H1 (cell line): ENCODE data around the gene FIGNL2. TPM values are rescaled to one million over a fixed set of nuclear protein-coding genes. Genes with fewer than 3 reads are reported as not detected.

Experiments used
- CTCF ChIA-PET: fragments of 300-600 bp; sonication (Branson Sonifier 250); formaldehyde crosslinking; loops from one replicate; lab custom pipeline; 2021; ENCODE audit not compliant: partially characterized antibody; lab: Charles Lee
- POLR2A ChIA-PET: fragments of 300-600 bp; sonication (Branson Sonifier 250); formaldehyde crosslinking; loops from one replicate; lab custom pipeline; 2021; ENCODE audit warnings: inconsistent platforms; ENCODE audit not compliant: partially characterized antibody; lab: Charles Lee
- DNase-seq, 2 experiments: peaks; one replicate each; pipeline versions ENCODE4 v3.0.0 to v3.0.0-alpha.2; 2010 to 2022; ENCODE audit warnings: low spot score in 2 of 2, low read depth in 1 of 2, mixed read lengths in 1 of 2
- FAIRE-seq: peaks from 2 replicates; lab custom pipeline; 2011; peaks lifted over from hg19 to GRCh38; lab: Jason Lieb, UNC
- H2AFZ ChIP-seq: 2 replicates; pipeline ENCODE4 v1.8.1; 2012; ENCODE audit warnings: low read length, inconsistent platforms
- H2AK5ac ChIP-seq: 2 replicates; pipeline ENCODE4 v1.6.1; 2013; ENCODE audit warnings: low read depth, low read length
- H2BK120ac ChIP-seq: replicated peaks from 2 replicates; pipeline ENCODE3; 2013; ENCODE audit warnings: low read depth, low read length, inconsistent platforms
- H2BK12ac ChIP-seq: 2 replicates; pipeline ENCODE4 v1.6.1; 2013; ENCODE audit warnings: low read depth, low read length
- H2BK15ac ChIP-seq: 2 replicates; pipeline ENCODE4 v1.6.1; 2013; ENCODE audit warnings: low read length
- H2BK20ac ChIP-seq: 2 replicates; pipeline ENCODE4 v1.6.1; 2013; ENCODE audit warnings: low read length
- H2BK5ac ChIP-seq: 2 replicates; pipeline ENCODE4 v1.6.1; 2013; ENCODE audit warnings: low read depth, low read length
- H3K14ac ChIP-seq: 2 replicates; pipeline ENCODE4 v1.6.1; 2013; ENCODE audit warnings: inconsistent platforms; ENCODE audit not compliant: insufficient read length
- H3K18ac ChIP-seq: 2 replicates; pipeline ENCODE4 v1.6.1; 2013; ENCODE audit warnings: low read length; ENCODE audit errors: extremely low read depth
- H3K23ac ChIP-seq: 2 replicates; pipeline ENCODE4 v1.6.1; 2013; ENCODE audit warnings: inconsistent platforms; ENCODE audit not compliant: insufficient read length
- H3K23me2 ChIP-seq: 2 replicates; pipeline ENCODE4 v1.6.1; 2013; ENCODE audit warnings: low read depth, low read length
- H3K27ac ChIP-seq: 2 replicates; pipeline ENCODE4 v1.6.1; 2011; ENCODE audit warnings: low read depth, low read length, inconsistent platforms
- H3K27me3 ChIP-seq, 4 experiments: replicated peaks in 1 of 4; 1 replicate in 1 of 4; 2 replicates in 3 of 4; pipeline versions ENCODE4 v1.6.1 to v1.8.1; 2011 to 2013; ENCODE audit warnings: low read length in 3 of 4, mild to moderate bottlenecking in 3 of 4, inconsistent platforms in 2 of 4, mixed read lengths in 2 of 4, moderate library complexity in 1 of 4; ENCODE audit not compliant: control insufficient read depth in 3 of 4, insufficient read depth in 3 of 4; ENCODE audit errors: extremely low read depth in 1 of 4
- H3K36me3 ChIP-seq, 4 experiments: 2 replicates each; pipeline versions ENCODE4 v1.6.1 to v1.8.1; 2011 to 2013; ENCODE audit warnings: mild to moderate bottlenecking in 4 of 4, low read length in 3 of 4, moderate library complexity in 2 of 4, control low read depth in 1 of 4, inconsistent platforms in 1 of 4; ENCODE audit not compliant: insufficient read depth in 4 of 4, control insufficient read depth in 2 of 4
- H3K4ac ChIP-seq: replicated peaks from 2 replicates; pipeline ENCODE3; 2013; ENCODE audit warnings: low read length, low read depth, mixed read lengths, inconsistent platforms; ENCODE audit not compliant: insufficient read length
- H3K4me1 ChIP-seq, 4 experiments: replicated peaks in 1 of 4; 1 replicate in 1 of 4; 2 replicates in 3 of 4; pipeline versions ENCODE4 v1.6.1 to v1.8.1; 2011 to 2013; ENCODE audit warnings: low read length in 3 of 4, inconsistent platforms in 2 of 4, mixed read lengths in 1 of 4; ENCODE audit not compliant: insufficient read depth in 4 of 4, control insufficient read depth in 3 of 4
- H3K4me2 ChIP-seq, 2 experiments: 2 replicates each; pipeline versions ENCODE4 v1.6.1 to v1.8.1; 2011 to 2013; ENCODE audit warnings: low read depth in 2 of 2, low read length in 2 of 2, control low read depth in 1 of 2, inconsistent platforms in 1 of 2, mild to moderate bottlenecking in 1 of 2; ENCODE audit not compliant: insufficient read depth in 1 of 2
- H3K4me3 ChIP-seq, 4 experiments: fragments of 200-600, 300-600 bp in 1 of 4; sonication (generic), shearing (Covaris generic), sonication (Bioruptor Twin) in 1 of 4; 2 replicates each; pipeline versions ENCODE4 v1.5.1 to v1.8.1; 2011 to 2016; ENCODE audit warnings: low read length in 4 of 4, low read depth in 3 of 4, control low read depth in 2 of 4, inconsistent platforms in 2 of 4, mild to moderate bottlenecking in 2 of 4, mixed read lengths in 1 of 4, moderate library complexity in 1 of 4; ENCODE audit not compliant: insufficient read depth in 2 of 4; ENCODE audit errors: extremely low read depth in 1 of 4
- H3K56ac ChIP-seq: replicated peaks from 2 replicates; pipeline ENCODE3; 2013; ENCODE audit warnings: low read depth, mild to moderate bottlenecking, mixed read lengths, low read length, inconsistent platforms; ENCODE audit not compliant: insufficient read length
- H3K79me1 ChIP-seq: 2 replicates; pipeline ENCODE4 v1.6.1; 2013; ENCODE audit warnings: low read depth, low read length, control low read depth
- H3K79me2 ChIP-seq, 2 experiments: 2 replicates each; pipeline versions ENCODE4 v1.6.1 to v1.8.1; 2012 to 2013; ENCODE audit warnings: low read length in 2 of 2, mild to moderate bottlenecking in 2 of 2, inconsistent platforms in 1 of 2; ENCODE audit not compliant: insufficient read depth in 2 of 2, control insufficient read depth in 1 of 2
- H3K9ac ChIP-seq, 4 experiments: replicated peaks in 1 of 4; 1 replicate in 1 of 4; 2 replicates in 3 of 4; pipeline versions ENCODE4 v1.6.1 to v1.8.1; 2011 to 2013; ENCODE audit warnings: low read depth in 3 of 4, low read length in 3 of 4, control low read depth in 2 of 4, mild to moderate bottlenecking in 2 of 4, moderate library complexity in 2 of 4, inconsistent platforms in 1 of 4; ENCODE audit errors: extremely low read depth in 1 of 4
- H3K9me3 ChIP-seq, 2 experiments: 2 replicates each; pipeline versions ENCODE4 v1.6.1 to v1.8.1; 2012 to 2013; ENCODE audit warnings: mild to moderate bottlenecking in 2 of 2, moderate library complexity in 2 of 2, control low read depth in 1 of 2, inconsistent platforms in 1 of 2, low read depth in 1 of 2, low read length in 1 of 2, mixed read lengths in 1 of 2; ENCODE audit not compliant: insufficient read depth in 2 of 2
- H4K20me1 ChIP-seq, 2 experiments: replicated peaks in 1 of 2; 2 replicates each; pipeline versions ENCODE3 to v1.8.1; 2011 to 2013; ENCODE audit warnings: inconsistent platforms in 2 of 2, low read length in 2 of 2, mild to moderate bottlenecking in 1 of 2; ENCODE audit not compliant: insufficient read depth in 2 of 2, control insufficient read depth in 1 of 2
- H4K5ac ChIP-seq: 2 replicates; pipeline ENCODE4 v1.6.1; 2013; ENCODE audit warnings: low read length, low read depth, mixed read lengths, inconsistent platforms; ENCODE audit not compliant: insufficient read length
- H4K8ac ChIP-seq: 2 replicates; pipeline ENCODE4 v1.8.0; 2013; ENCODE audit warnings: mild to moderate bottlenecking, moderate library complexity, low read length, inconsistent platforms; ENCODE audit not compliant: insufficient read depth; ENCODE audit errors: extremely low read depth
- H4K91ac ChIP-seq: replicated peaks from 2 replicates; pipeline ENCODE3; 2013; ENCODE audit warnings: low read length, mixed read lengths, inconsistent platforms; ENCODE audit not compliant: insufficient read length
- CHD1 ChIP-seq: IDR thresholded peaks from 2 replicates; pipeline ENCODE4 v1.6.1; 2012; ENCODE audit warnings: low read depth, low read length, improper control_type of control experiment
- WGBS, 2 experiments: shearing (Covaris generic) in 1 of 2; methylation state at CpG; one replicate each; pipeline versions ENCODE4 v1.1.6 to v1.1.7; 2013 to 2015; ENCODE audit warnings: low lambda C conversion rate in 2 of 2, mixed read lengths in 2 of 2, inconsistent platforms in 1 of 2, low coverage in 1 of 2, missing lambda C conversion rate in 1 of 2; ENCODE audit not compliant: insufficient replicate concordance in 2 of 2, insufficient coverage in 1 of 2, insufficient read length in 1 of 2; ENCODE audit errors: extremely low coverage in 1 of 2, missing lambda C conversion rate in 1 of 2; 5-methylcytosine and 5-hydroxymethylcytosine counted together
- polyA plus RNA-seq, 7 experiments: library from polyadenylated mRNA; depleted of rRNA in 3 of 7; stranded (reverse) in 5 of 7; unstranded in 2 of 7; fragments of >200 nt in 5 of 7; fragments of 200-250 nt in 2 of 7; gene quantifications; 1 replicate in 5 of 7; 2 replicates in 1 of 7; 4 replicates in 1 of 7; pipeline versions ENCODE4 v1.2.1 to v1.2.3, GENCODE V29; 2011 to 2013; ENCODE audit warnings: missing spikeins in 2 of 7, mixed read lengths in 2 of 7
- total RNA-seq: library from RNA; stranded (reverse); fragmentation: NEBNext Ultra II Directional; extraction: Animal tissue kit (Norgen Biotek cat#: 25700); gene quantifications from 2 replicates; pipeline ENCODE4 v1.2.1, GENCODE V29; 2021

FIGNL2 gene
- total and polyA plus RNA-seq, 2 of the 8 experiments (the other 6 are each of a cell fraction or from before 2014, with no cell fraction given): 6.5 to 7.1 TPM

GRCh38 chr12:51779876-51780275, 68.6 kb downstream of the FIGNL2 start:
- Histone ChIP-seq H3K23me2 (no peaks in the 10 kb centered on the region), H2AFZ (no peak overlapping the region), H2BK20ac (no peak overlapping the region), H3K23ac (no peak overlapping the region), H2BK15ac (no peak overlapping the region), H3K79me2 (no peaks in the 10 kb centered on the region), H3K9ac (no peak overlapping the region), H4K20me1 (no peaks in the 10 kb centered on the region), H4K91ac (no peak overlapping the region), H3K4me3 (no peak overlapping the region), H3K36me3 (peaks cover 0 to 7% (median 0%) of the 10 kb centered on the region in 4 experiments; a peak in 2 of 8 replicates), H3K9me3 (no peaks in the 10 kb centered on the region), H2BK120ac (no peak overlapping the region)
- POLR2A ChIA-PET: no interaction called here
- no peak for FAIRE-seq
- DNase-seq: no peak
- no peak for TF ChIP-seq CHD1
- TF ChIP-seq, all 59 proteins: peak for 0
- 91% methylated on average over 5 of the region's 5 CpGs; no CpG with 5 or more reads in 1 of the 2 experiments for WGBS, 2 experiments
- Histone ChIP-seq H3K4me1 (no peaks in the 10 kb centered on the region), H4K8ac (no peak overlapping the region), H3K18ac (no peak overlapping the region), H2AK5ac (no peak overlapping the region), H3K79me1 (no peaks in the 10 kb centered on the region), H3K14ac (no peak overlapping the region), H3K4me2 (no peak overlapping the region), H4K5ac (no peak overlapping the region), H2BK12ac (no peak overlapping the region), H2BK5ac (no peak overlapping the region), H3K4ac (no peak overlapping the region), H3K27ac (no peak overlapping the region), H3K56ac (no peak overlapping the region), H3K27me3 (no peaks in the 10 kb centered on the region)
- CTCF ChIA-PET: interaction anchor here (1.0 to 1.4 kb wide), 6 partner anchors 34 to 218 kb away, joined by 3 to 6 read pairs (median 3); no protein-coding TSS in a partner anchor
